Adrenal gland (tissue), 5 donors: ENCODE measurements around the gene IFTAP.

Experiments
- POLR2A ChIP-seq, 2 donors: fragments of 450-650 bp; IDR thresholded peaks; one replicate each; pipeline ENCODE4 v1.6.1; 2017; ENCODE audit warnings: antibody characterized with exemption in 2 of 2, mild to moderate bottlenecking in 2 of 2, moderate library complexity in 1 of 2
- TF ChIP-seq, protein P1 (sequence below), 6 experiments: fragments of 450-650 bp in 4 of 6; fragments of 200-600 bp in 2 of 6; sonication (generic) in 1 of 6; IDR thresholded peaks; 1 replicate in 5 of 6; 2 replicates in 1 of 6; pipeline versions ENCODE4 v1.5.1 to v1.8.0; 2016 to 2021; ENCODE audit warnings: antibody characterized with exemption in 6 of 6, mild to moderate bottlenecking in 2 of 6, moderate library complexity in 1 of 6
- donor health status: DM: no; HTN: no; CAD: no.

DNA sequence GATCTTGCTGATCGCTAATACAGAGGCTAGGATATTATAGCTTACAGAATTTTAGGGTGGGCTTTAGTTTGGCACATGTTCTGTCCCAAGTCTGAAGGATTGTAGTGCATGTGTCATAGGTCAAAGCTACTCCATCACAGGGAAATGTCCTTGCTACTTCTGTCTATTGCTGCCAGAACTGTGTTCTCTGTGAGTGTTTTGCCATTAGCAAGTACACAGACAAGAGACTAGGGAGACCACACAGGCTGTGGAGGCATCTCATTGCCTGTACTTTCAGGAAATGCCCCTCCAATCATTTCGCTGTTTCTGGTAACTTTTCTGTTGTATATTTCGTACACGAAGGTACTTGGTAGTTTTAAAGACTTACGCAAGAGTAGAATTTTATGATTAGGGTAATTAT, 29.2 kb downstream of the IFTAP start:
- no peak for TF ChIP-seq POLR2A (IDR thresholded peaks at IDR 0.05)
- TF ChIP-seq, protein P1, sequence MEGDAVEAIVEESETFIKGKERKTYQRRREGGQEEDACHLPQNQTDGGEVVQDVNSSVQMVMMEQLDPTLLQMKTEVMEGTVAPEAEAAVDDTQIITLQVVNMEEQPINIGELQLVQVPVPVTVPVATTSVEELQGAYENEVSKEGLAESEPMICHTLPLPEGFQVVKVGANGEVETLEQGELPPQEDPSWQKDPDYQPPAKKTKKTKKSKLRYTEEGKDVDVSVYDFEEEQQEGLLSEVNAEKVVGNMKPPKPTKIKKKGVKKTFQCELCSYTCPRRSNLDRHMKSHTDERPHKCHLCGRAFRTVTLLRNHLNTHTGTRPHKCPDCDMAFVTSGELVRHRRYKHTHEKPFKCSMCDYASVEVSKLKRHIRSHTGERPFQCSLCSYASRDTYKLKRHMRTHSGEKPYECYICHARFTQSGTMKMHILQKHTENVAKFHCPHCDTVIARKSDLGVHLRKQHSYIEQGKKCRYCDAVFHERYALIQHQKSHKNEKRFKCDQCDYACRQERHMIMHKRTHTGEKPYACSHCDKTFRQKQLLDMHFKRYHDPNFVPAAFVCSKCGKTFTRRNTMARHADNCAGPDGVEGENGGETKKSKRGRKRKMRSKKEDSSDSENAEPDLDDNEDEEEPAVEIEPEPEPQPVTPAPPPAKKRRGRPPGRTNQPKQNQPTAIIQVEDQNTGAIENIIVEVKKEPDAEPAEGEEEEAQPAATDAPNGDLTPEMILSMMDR (IDR thresholded peaks at IDR 0.05): no peak
